Peyer's patch (tissue), 4 donors: ENCODE results near the gene ADGB. TPM values are rescaled to one million over a fixed set of nuclear protein-coding genes. Genes with fewer than 3 reads are reported as not detected.

Experiments used
- DNase-seq, 3 donors: peaks; one replicate each; pipeline ENCODE4 v3.0.0-alpha.2; 2017 to 2019
- H3K27ac ChIP-seq, 4 donors: fragments of 200-600 bp; sonication (generic); one replicate each; pipeline ENCODE4 v1.5.1; 2016 to 2019
- H3K27me3 ChIP-seq, 2 donors: fragments of 200-600 bp; sonication (generic); one replicate each; pipeline ENCODE4 v1.5.1; 2019
- H3K36me3 ChIP-seq, 3 donors: fragments of 200-600 bp; sonication (generic); one replicate each; pipeline ENCODE4 v1.5.1; 2016 to 2019
- H3K4me1 ChIP-seq, 4 donors: fragments of 200-600 bp; sonication (generic); one replicate each; pipeline ENCODE4 v1.5.1; 2016 to 2019
- H3K4me3 ChIP-seq, 4 donors: fragments of 200-600 bp; sonication (generic); 1 replicate in 3 of 4; 2 replicates in 1 of 4; pipeline ENCODE4 v1.5.1; 2016 to 2019; ENCODE audit warnings: mild to moderate bottlenecking in 1 of 4
- H3K9me3 ChIP-seq, 4 donors: fragments of 200-600 bp; sonication (generic); one replicate each; pipeline ENCODE4 v1.5.1; 2016 to 2019; ENCODE audit warnings: mild to moderate bottlenecking in 1 of 4
- CTCF ChIP-seq, 6 experiments: fragments of 450-650 bp in 4 of 6; fragments of 200-600 bp in 2 of 6; sonication (generic) in 1 of 6; IDR thresholded peaks; one replicate each; pipeline ENCODE4 v1.5.1; 2017 to 2019; ENCODE audit warnings: antibody characterized with exemption in 6 of 6, mild to moderate bottlenecking in 3 of 6, moderate library complexity in 1 of 6
- POLR2A ChIP-seq, 2 donors: fragments of 450-650 bp; IDR thresholded peaks; one replicate each; pipeline ENCODE4 v1.5.1; 2017; ENCODE audit warnings: antibody characterized with exemption in 2 of 2, mild to moderate bottlenecking in 2 of 2, moderate library complexity in 2 of 2
- total RNA-seq, 4 donors: library from RNA; depleted of rRNA; stranded (reverse); fragments of >200 nt; gene quantifications; one replicate each; pipeline ENCODE4 v1.1.0, GENCODE V29; 2016

The ADGB gene
- total RNA-seq, 4 donors from 2014 or later: not detected

DNA sequence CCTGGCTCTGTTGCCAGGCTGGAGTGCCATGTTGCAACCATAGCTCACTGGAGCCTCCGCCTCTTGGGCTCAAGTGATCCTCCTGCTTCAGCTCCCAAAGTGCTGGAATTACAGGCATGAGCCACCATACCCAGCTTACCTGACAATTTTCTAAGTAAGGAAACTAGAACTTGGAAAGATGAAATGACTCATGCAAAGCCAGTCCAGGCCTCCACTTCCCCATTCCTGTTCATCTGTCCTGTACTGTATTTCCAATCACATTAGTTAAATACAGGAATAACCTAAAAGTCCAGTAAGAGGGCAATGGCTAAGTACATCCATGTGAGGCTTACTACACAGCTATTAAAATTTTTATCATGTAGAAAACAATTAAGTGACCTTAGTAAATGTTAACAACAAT, 8.3 kb upstream of the ADGB start:
- no peak overlapping the region for H3K4me3 ChIP-seq
- H3K9me3 ChIP-seq: no peaks in the 10 kb centered on the region
- no peak overlapping the region for H3K27ac ChIP-seq
- H3K27me3 ChIP-seq: no peaks in the 10 kb centered on the region
- H3K36me3 ChIP-seq: no peaks in the 10 kb centered on the region
- DNase-seq: no peak
- TF ChIP-seq CTCF (IDR thresholded peaks at IDR 0.05): no peak
- no peak for TF ChIP-seq POLR2A (IDR thresholded peaks at IDR 0.05)
- no peaks in the 10 kb centered on the region for H3K4me1 ChIP-seq

DNA sequence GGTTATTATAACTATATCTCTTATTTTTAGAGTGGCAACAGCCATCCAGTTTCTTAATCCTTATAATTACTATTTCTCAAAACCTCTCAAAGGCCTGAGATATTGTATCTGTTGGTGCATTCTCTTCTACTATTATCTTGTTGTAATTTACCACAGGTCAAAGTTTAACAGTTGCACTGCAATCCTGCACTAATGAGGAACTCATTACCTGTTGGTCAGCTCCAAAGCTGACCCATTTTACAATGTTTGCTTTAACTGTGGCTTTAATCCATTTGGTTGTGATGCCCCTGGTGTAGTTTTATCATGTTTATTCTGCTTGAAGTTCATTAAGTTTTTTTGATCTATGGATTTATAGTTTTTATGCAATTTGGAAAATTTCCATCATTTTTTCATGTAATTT, 6.3 kb upstream of the ADGB start:
- H3K9me3 ChIP-seq: no peaks in the 10 kb centered on the region
- no peak overlapping the region for H3K27ac ChIP-seq
- H3K4me3 ChIP-seq: no peak overlapping the region
- no peak for DNase-seq
- TF ChIP-seq CTCF (IDR thresholded peaks at IDR 0.05) (no peak), POLR2A (IDR thresholded peaks at IDR 0.05) (no peak)
- H3K4me1 ChIP-seq: no peaks in the 10 kb centered on the region
- no peaks in the 10 kb centered on the region for H3K27me3 ChIP-seq
- no peaks in the 10 kb centered on the region for H3K36me3 ChIP-seq

DNA sequence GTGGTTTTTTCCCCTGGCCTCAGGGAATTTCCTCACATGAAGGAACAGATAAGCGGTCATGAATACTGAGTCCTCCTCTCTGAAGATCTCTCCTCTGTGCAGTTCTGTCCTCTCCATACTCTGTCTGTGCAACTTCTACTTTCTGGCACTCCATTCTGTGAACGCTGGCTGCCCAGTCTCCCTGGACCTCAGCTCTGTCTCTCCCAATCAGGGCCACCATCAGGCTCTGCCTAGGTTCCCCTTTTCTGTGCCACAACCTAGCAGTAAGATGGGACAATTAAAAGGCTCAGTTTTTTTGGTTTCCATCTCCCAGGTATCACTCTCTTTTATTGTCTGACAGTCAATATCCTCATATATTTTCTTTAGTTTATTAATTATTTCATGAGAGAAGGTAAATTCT, 4.8 kb upstream of the ADGB start:
- H3K36me3 ChIP-seq: no peaks in the 10 kb centered on the region
- no peak overlapping the region for H3K27ac ChIP-seq
- H3K4me1 ChIP-seq: peaks cover 0 to 5% (median 0%) of the 10 kb centered on the region in 4 donors
- no peak overlapping the region for H3K4me3 ChIP-seq
- no peaks in the 10 kb centered on the region for H3K27me3 ChIP-seq
- TF ChIP-seq POLR2A (IDR thresholded peaks at IDR 0.05) (no peak), CTCF (IDR thresholded peaks at IDR 0.05) (no peak)
- DNase-seq: no peak
- no peaks in the 10 kb centered on the region for H3K9me3 ChIP-seq

- no peak overlapping the region for H3K4me3 ChIP-seq
- H3K4me1 ChIP-seq: peaks cover 0 to 10% (median 0%) of the 10 kb centered on the region in 4 donors
- H3K36me3 ChIP-seq: no peaks in the 10 kb centered on the region
- H3K27ac ChIP-seq: no peak overlapping the region
- no peaks in the 10 kb centered on the region for H3K27me3 ChIP-seq
- TF ChIP-seq POLR2A (IDR thresholded peaks at IDR 0.05): no peak
- no peak for TF ChIP-seq CTCF (IDR thresholded peaks at IDR 0.05)
- H3K9me3 ChIP-seq: no peaks in the 10 kb centered on the region
- no peak for DNase-seq
Observed at GRCh38 chr6:146594495-146594894, 4.3 kb upstream of the ADGB start.

DNA sequence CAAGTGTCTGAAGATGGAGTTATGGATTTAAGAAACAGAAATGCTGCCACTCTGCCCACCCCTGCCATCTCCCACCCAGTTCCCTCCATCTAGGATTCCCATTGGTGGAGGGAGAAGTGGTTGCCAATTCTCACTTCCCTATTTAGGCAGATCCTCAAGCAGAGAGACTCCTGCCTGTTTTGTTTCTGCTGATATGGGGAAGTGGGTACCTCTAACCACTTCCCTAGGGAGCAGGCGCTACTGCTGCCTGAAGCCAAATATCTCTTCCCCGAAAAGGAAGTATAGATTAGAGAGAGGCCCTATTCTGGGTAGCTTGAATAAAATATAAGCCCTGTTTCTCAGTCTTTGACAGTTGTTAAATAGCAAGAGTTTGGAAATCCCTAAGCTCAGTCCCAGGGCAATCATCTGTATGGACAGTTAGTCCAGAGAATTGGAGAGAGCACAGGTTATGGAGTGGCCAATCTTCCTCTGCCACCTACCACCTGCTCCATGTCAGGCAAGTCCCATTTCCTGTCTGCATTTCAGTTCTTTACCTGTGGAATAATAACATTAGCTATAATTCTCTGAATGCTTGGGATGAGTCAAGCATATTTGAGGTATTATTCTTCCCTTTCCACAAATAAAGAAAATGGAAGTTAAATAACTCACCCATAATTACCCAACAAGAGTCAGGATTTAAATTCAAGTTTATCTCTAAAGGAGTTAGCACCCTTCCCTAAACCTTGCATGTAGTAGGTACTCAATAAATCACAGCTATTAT, 2.6 kb upstream of the ADGB start:
- Histone ChIP-seq H3K4me3 (no peak overlapping the region), H3K36me3 (no peaks in the 10 kb centered on the region), H3K27ac (no peak overlapping the region), H3K27me3 (no peaks in the 10 kb centered on the region), H3K9me3 (no peaks in the 10 kb centered on the region), H3K4me1 (peaks cover 0 to 10% (median 0%) of the 10 kb centered on the region in 4 donors)
- no peak for TF ChIP-seq POLR2A (IDR thresholded peaks at IDR 0.05)
- TF ChIP-seq CTCF (IDR thresholded peaks at IDR 0.05): no peak
- DNase-seq: no peak
